Suppressor macrophage (primary cell): ENCODE results near the gene NEK8.
A peak's percentile ranks its signal among the peaks of the same experiment; 100 is the strongest.

Experiments used
- DNase-seq, 4 experiments: peaks; one replicate each; pipeline ENCODE4 v3.0.0-alpha.2; 2020 to 2022

NEK8 gene

GRCh38 chr17:28744972-28745785 is 16.6 kb downstream of the NEK8 start:
- peak in 3 of 4 experiments; percentile 25 to 49 (median 40) for DNase-seq

- DNase-seq, result no peak
These were observed 17.3 kb downstream of the NEK8 start for GRCh38 chr17:28745786-28746411.

GRCh38 chr17:28746611-28747050 is 18.0 kb downstream of the NEK8 start:
- no peak for DNase-seq

GRCh38 chr17:28747051-28747691 is 18.6 kb downstream of the NEK8 start:
- DNase-seq, result no peak

- DNase-seq, result no peak
These were observed 19.5 kb downstream of the NEK8 start for GRCh38 chr17:28747801-28748750.

GRCh38 chr17:28748852-28749515 is 20.4 kb downstream of the NEK8 start:
- DNase-seq, result no peak

- no peak for DNase-seq
These were observed 21.1 kb downstream of the NEK8 start for GRCh38 chr17:28749516-28750177.

- DNase-seq, result peak; percentile 93 to 96 (median 94)
These were observed 21.8 kb downstream of the NEK8 start for GRCh38 chr17:28750178-28751047.

GRCh38 chr17:28751600-28752366 is 23.2 kb downstream of the NEK8 start:
- DNase-seq, result no peak

GRCh38 chr17:28755486-28755885 is 26.9 kb downstream of the NEK8 start:
- DNase-seq, result no peak

- no peak for DNase-seq
These were observed 27.6 kb downstream of the NEK8 start for GRCh38 chr17:28756049-28756804.

GRCh38 chr17:28758411-28759121 is 30.0 kb downstream of the NEK8 start:
- no peak for DNase-seq

GRCh38 chr17:28759256-28759865 is 30.8 kb downstream of the NEK8 start:
- no peak for DNase-seq

GRCh38 chr17:28760601-28761562 is 32.3 kb downstream of the NEK8 start:
- peak; percentile 80 to 87 (median 86) for DNase-seq

GRCh38 chr17:28763137-28763799 is 34.7 kb downstream of the NEK8 start:
- no peak for DNase-seq
